ENCODE measurements around the gene CLCA2.

The CLCA2 gene

DNA sequence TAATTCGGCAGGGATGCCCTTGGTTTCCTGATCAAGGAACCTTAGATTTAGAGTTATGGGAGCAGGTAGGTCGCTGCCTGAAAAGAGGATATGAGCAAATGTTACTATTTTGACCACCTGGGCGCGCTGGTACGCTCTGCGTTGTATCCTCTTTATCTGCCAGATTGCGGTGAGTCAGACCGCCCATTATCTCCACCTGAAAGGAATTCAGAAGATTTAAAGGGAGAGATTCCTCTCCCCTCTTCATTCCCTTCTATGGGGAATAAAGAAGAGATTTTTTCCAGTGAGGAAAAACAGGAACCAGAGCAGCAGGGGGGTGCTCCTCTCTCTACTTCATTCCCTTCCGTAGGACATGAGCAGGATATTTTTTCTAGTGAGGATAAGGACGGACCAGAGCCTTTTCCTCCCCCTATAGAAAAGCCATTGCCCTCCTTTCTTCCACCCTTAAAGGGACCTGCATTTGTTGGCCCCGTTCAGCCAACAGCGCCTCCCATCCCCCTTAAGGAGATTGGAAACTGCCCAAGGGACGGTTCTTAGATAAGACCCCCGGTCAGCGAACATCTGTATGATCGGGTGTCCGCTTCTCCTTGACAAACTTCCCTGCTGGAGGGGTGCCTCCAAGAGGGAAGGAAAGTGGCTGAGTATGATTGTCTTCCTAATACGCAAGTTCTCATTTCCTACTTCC, 78.9 kb downstream of the CLCA2 start:
- Histone ChIP-seq H3K9ac (ENCODE audit: insufficient read length) (no peak overlapping the region), H3K27ac (no peak overlapping the region), H3K36me3 (ENCODE audit: insufficient read depth, low read length) (no peaks in the 10 kb centered on the region), H3K4me3 (no peak overlapping the region), H3K9me3 (ENCODE audit: low read depth, low read length) (no peaks in the 10 kb centered on the region)
- TF ChIP-seq POLR2AphosphoS5 (IDR thresholded peaks at IDR 0.05; ENCODE audit: borderline replicate concordance, low read depth, low read length) = no peak
- no peak for TF ChIP-seq EZH2 (IDR thresholded peaks at IDR 0.05)
- TF ChIP-seq FOXP2 (optimal IDR thresholded peaks at IDR 0.05; ENCODE audit: control extremely low read depth, extremely low read length, insufficient read depth) = no peak
- no peak for DNase-seq (ENCODE audit: low read depth, low spot score)

DNA sequence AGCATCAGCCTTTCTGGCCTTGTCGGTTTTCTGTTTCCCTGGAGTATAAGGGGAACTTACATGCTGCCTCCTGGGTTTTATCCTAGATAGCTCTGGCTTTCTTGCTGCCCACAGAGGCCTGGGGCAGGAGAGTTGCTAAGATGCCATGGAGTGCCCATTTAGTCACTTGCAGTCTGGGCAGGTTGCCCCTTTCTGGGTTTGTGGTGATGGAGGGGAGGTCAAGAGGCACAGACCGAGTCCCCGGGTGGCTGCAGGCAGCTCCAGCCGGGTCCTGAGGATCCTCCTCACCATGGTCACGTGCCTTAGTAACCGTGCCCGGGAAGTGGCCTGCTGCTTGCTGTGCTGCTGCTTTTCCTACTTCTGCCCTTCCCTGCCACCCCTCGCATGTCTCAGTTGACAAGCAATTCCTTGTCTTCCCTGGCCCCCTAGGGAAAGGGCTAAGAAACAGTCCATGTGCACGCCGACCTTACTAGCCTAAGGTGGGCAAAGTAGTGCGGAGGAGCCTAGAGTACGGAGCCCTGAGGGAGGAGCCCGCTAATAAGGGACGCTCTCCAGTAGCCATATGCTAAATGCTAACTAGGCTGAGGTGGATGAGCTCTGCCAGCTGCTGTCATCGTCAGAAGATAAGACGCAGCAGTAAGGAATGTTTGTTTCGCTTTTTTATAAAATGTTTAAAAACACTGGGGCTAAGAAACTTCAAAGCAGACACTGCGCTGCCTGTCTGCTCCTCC, 79.6 kb downstream of the CLCA2 start:
- Histone ChIP-seq H3K9ac (ENCODE audit: insufficient read length) (no peak overlapping the region), H3K9me3 (ENCODE audit: low read depth, low read length) (no peaks in the 10 kb centered on the region), H3K27ac (no peak overlapping the region), H3K4me3 (no peak overlapping the region), H3K36me3 (ENCODE audit: insufficient read depth, low read length) (no peaks in the 10 kb centered on the region)
- DNase-seq (ENCODE audit: low read depth, low spot score) = no peak
- no peak for TF ChIP-seq POLR2AphosphoS5 (IDR thresholded peaks at IDR 0.05; ENCODE audit: borderline replicate concordance, low read depth, low read length)
- no peak for TF ChIP-seq EZH2 (IDR thresholded peaks at IDR 0.05)
- no peak for TF ChIP-seq FOXP2 (optimal IDR thresholded peaks at IDR 0.05; ENCODE audit: control extremely low read depth, extremely low read length, insufficient read depth)

DNA sequence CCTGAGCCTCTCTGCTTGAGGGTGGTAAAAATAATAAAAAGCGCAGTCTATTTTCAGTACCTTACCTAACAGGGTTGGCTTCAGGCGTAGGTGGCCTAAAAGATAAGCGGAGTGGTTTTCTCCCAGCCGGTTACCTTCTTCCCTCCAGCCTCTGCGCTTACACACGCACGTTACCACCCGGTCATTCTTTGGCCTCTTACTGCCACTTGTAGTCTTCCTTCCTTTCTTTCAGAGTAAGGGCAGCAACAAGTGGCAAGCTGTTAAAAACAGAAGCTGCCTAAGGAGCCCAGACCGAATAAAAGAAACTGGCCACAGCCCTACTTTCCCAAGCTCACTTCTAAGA, 80.1 kb downstream of the CLCA2 start:
- Histone ChIP-seq H3K9ac (ENCODE audit: insufficient read length) (no peak overlapping the region), H3K27ac (no peak overlapping the region), H3K4me3 (no peak overlapping the region), H3K36me3 (ENCODE audit: insufficient read depth, low read length) (no peaks in the 10 kb centered on the region), H3K9me3 (ENCODE audit: low read depth, low read length) (no peaks in the 10 kb centered on the region)
- no peak for DNase-seq (ENCODE audit: low read depth, low spot score)
- TF ChIP-seq POLR2AphosphoS5 (IDR thresholded peaks at IDR 0.05; ENCODE audit: borderline replicate concordance, low read depth, low read length) = no peak
- no peak for TF ChIP-seq EZH2 (IDR thresholded peaks at IDR 0.05)
- no peak for TF ChIP-seq FOXP2 (optimal IDR thresholded peaks at IDR 0.05; ENCODE audit: control extremely low read depth, extremely low read length, insufficient read depth)

DNA sequence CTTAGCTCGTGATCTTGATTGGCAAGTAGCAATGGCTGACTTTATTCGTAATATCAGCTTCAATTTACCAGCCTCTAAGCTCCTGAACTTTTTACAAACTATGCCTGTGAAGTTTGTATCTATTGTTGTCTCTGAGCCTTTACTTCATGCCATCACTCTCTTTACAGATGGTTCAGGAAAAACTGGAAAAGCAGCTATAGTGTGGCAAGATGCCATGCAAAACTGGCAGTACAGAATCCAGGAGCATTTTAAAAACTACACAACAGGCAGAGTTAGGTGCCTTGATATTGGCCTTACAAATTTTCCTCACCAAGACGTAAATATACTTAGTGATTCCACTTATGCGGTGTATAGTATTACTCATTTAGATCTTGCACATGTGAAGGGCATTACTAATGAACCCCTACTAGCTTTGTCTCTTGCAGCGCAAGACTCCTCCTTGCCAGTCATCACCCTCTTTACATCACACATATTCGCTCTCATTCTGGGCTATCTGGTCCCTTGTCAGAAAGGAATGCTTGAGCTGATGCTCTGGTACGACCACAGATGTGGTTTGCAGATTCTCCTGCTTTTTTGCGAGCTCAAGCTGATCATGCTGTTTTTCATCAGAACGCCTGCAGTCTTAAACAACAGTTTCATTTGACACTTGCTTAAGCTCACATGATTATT, 81.1 kb downstream of the CLCA2 start:
- TF ChIP-seq FOXP2 (optimal IDR thresholded peaks at IDR 0.05; ENCODE audit: control extremely low read depth, extremely low read length, insufficient read depth) (no peak), EZH2 (IDR thresholded peaks at IDR 0.05) (no peak), POLR2AphosphoS5 (IDR thresholded peaks at IDR 0.05; ENCODE audit: borderline replicate concordance, low read depth, low read length) (no peak)
- Histone ChIP-seq H3K27ac (no peak overlapping the region), H3K4me3 (no peak overlapping the region), H3K36me3 (ENCODE audit: insufficient read depth, low read length) (no peaks in the 10 kb centered on the region), H3K9ac (ENCODE audit: insufficient read length) (no peak overlapping the region), H3K9me3 (ENCODE audit: low read depth, low read length) (no peaks in the 10 kb centered on the region)
- no peak for DNase-seq (ENCODE audit: low read depth, low spot score)

DNA sequence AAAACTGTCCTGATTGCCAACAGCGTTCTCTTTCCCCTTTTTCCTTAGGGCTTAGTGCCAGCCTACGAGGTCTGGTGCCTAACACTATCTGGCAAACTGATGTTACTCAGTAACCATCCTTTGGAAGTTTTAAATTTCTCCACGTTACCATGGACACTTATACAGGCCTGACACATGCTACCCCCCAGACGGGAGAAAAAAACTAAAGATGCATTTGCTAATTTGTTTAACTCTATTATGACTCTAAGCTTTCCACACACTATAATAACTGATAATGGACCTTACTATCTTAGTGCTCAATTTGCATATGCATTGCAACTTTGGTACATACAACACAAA, 81.6 kb downstream of the CLCA2 start:
- TF ChIP-seq POLR2AphosphoS5 (IDR thresholded peaks at IDR 0.05; ENCODE audit: borderline replicate concordance, low read depth, low read length) = no peak
- TF ChIP-seq EZH2 (IDR thresholded peaks at IDR 0.05) = no peak
- no peak for TF ChIP-seq FOXP2 (optimal IDR thresholded peaks at IDR 0.05; ENCODE audit: control extremely low read depth, extremely low read length, insufficient read depth)
- Histone ChIP-seq H3K36me3 (ENCODE audit: insufficient read depth, low read length) (no peaks in the 10 kb centered on the region), H3K9me3 (ENCODE audit: low read depth, low read length) (no peaks in the 10 kb centered on the region), H3K27ac (no peak overlapping the region), H3K9ac (ENCODE audit: insufficient read length) (no peak overlapping the region), H3K4me3 (no peak overlapping the region)
- DNase-seq (ENCODE audit: low read depth, low spot score) = no peak

All from SK-N-MC (cell line).